IMR-90 (cell line): ENCODE results near the gene FRYL. TPM values are rescaled to one million over a fixed set of nuclear protein-coding genes. Genes with fewer than 3 reads are reported as not detected.

Experiments used
- ATAC-seq: fragments of 200-7000 bp; cut with Tn5 transposase; 2 replicates; pipeline ENCODE4 v1.9.1; 2020; ENCODE audit warnings: low read depth, mild to moderate bottlenecking, moderate library complexity
- BruUV-seq: library from RNA; stranded (reverse); fragments of 400-500 nt; replicated peaks from 2 replicates; lab custom pipeline; 2021; lab: Mats Ljungman, UMichigan
- CTCF ChIA-PET: fragments of 300-600 bp; formaldehyde crosslinking; extraction: SDS; loops from one replicate; lab custom pipeline; 2021; ENCODE audit warnings: antibody characterized with exemption; lab: Yijun Ruan, JAX
- POLR2A ChIA-PET: fragments of 300-600 bp; sonication (Branson Sonifier 250); formaldehyde crosslinking; loops from one replicate; lab custom pipeline; 2022; ENCODE audit warnings: antibody characterized with exemption; ENCODE audit not compliant: unreplicated experiment; lab: Charles Lee
- DNase-seq: peaks from one replicate; pipeline ENCODE4 v3.0.0; 2013
- H2AFZ ChIP-seq: replicated peaks from 2 replicates; pipeline ENCODE3; 2013; ENCODE audit warnings: low read length, mild to moderate bottlenecking; ENCODE audit not compliant: poor library complexity
- H2AK5ac ChIP-seq: 2 replicates; pipeline ENCODE4 v1.6.1; 2013; ENCODE audit warnings: low read depth, low read length, inconsistent platforms
- H2AK9ac ChIP-seq: replicated peaks from 2 replicates; pipeline ENCODE3; 2013; ENCODE audit warnings: mild to moderate bottlenecking, low read depth, low read length, moderate library complexity; ENCODE audit not compliant: poor library complexity
- H2BK120ac ChIP-seq: 2 replicates; pipeline ENCODE4 v1.6.1; 2013; ENCODE audit warnings: low read depth, low read length, inconsistent platforms
- H2BK15ac ChIP-seq: 3 replicates; pipeline ENCODE4 v1.6.1; 2013; ENCODE audit warnings: low read depth, low read length, inconsistent platforms
- H2BK20ac ChIP-seq: 2 replicates; pipeline ENCODE4 v1.6.1; 2013; ENCODE audit warnings: low read depth, mild to moderate bottlenecking, inconsistent platforms, low read length, moderate library complexity
- H2BK5ac ChIP-seq: 2 replicates; pipeline ENCODE4 v1.6.1; 2013; ENCODE audit warnings: mild to moderate bottlenecking, low read depth, low read length, inconsistent platforms; ENCODE audit not compliant: poor library complexity, severe bottlenecking
- H3K14ac ChIP-seq: replicated peaks from 2 replicates; pipeline ENCODE4 v1.6.1; 2013; ENCODE audit warnings: low read depth, low read length, inconsistent platforms
- H3K18ac ChIP-seq: 2 replicates; pipeline ENCODE4 v1.6.1; 2013; ENCODE audit warnings: low read depth, low read length, control low read depth
- H3K23ac ChIP-seq: 2 replicates; pipeline ENCODE4 v1.6.1; 2013; ENCODE audit warnings: low read depth, low read length, inconsistent platforms
- H3K27ac ChIP-seq: 2 replicates; pipeline ENCODE4 v1.5.1; 2013; ENCODE audit warnings: mild to moderate bottlenecking, control low read depth, low read length; ENCODE audit not compliant: insufficient read depth
- H3K27me3 ChIP-seq: 2 replicates; pipeline ENCODE4 v1.6.1; 2013; ENCODE audit warnings: low read length; ENCODE audit not compliant: control insufficient read depth, insufficient read depth
- H3K36me3 ChIP-seq: 2 replicates; pipeline ENCODE4 v1.6.1; 2013; ENCODE audit warnings: low read length, mixed read lengths; ENCODE audit not compliant: control insufficient read depth, insufficient read depth
- H3K4ac ChIP-seq: 2 replicates; pipeline ENCODE4 v1.6.1; 2013; ENCODE audit warnings: low read depth, low read length, inconsistent platforms
- H3K4me1 ChIP-seq: 2 replicates; pipeline ENCODE4 v1.6.1; 2013; ENCODE audit warnings: low read length, mixed read lengths; ENCODE audit not compliant: control insufficient read depth, insufficient read depth
- H3K4me2 ChIP-seq: 2 replicates; pipeline ENCODE4 v1.6.1; 2013; ENCODE audit warnings: low read depth, mild to moderate bottlenecking, control low read depth, low read length, moderate library complexity
- H3K4me3 ChIP-seq: 2 replicates; pipeline ENCODE4 v1.5.1; 2013; ENCODE audit warnings: low read depth, mild to moderate bottlenecking, control low read depth, low read length, moderate library complexity; ENCODE audit not compliant: insufficient read depth
- H3K56ac ChIP-seq: 2 replicates; pipeline ENCODE4 v1.6.1; 2013; ENCODE audit warnings: low read length, inconsistent platforms; ENCODE audit not compliant: insufficient read depth; ENCODE audit errors: extremely low read depth
- H3K79me1 ChIP-seq, 2 experiments: 2 replicates each; pipeline ENCODE4 v1.6.1; 2013; ENCODE audit warnings: low read length in 2 of 2, inconsistent platforms in 1 of 2, low read depth in 1 of 2
- H3K9ac ChIP-seq: 2 replicates; pipeline ENCODE4 v1.6.1; 2013; ENCODE audit warnings: low read depth, low read length, control low read depth
- H3K9me1 ChIP-seq: 2 replicates; pipeline ENCODE4 v1.6.1; 2013; ENCODE audit warnings: low read length, inconsistent platforms; ENCODE audit not compliant: insufficient read depth
- H3K9me3 ChIP-seq: 2 replicates; pipeline ENCODE4 v1.6.1; 2013; ENCODE audit warnings: low read length; ENCODE audit not compliant: control insufficient read depth, insufficient read depth
- H4K20me1 ChIP-seq: 2 replicates; pipeline ENCODE4 v1.6.1; 2013; ENCODE audit warnings: low read length, inconsistent platforms; ENCODE audit not compliant: insufficient read depth
- H4K5ac ChIP-seq: 2 replicates; pipeline ENCODE4 v1.6.1; 2013; ENCODE audit warnings: mild to moderate bottlenecking, low read depth, low read length, control low read depth
- H4K8ac ChIP-seq, 2 experiments: 2 replicates each; pipeline ENCODE4 v1.6.1; 2013; ENCODE audit warnings: low read depth in 2 of 2, low read length in 2 of 2, control low read depth in 1 of 2, inconsistent platforms in 1 of 2
- H4K91ac ChIP-seq: 2 replicates; pipeline ENCODE4 v1.6.1; 2013; ENCODE audit warnings: low read depth, low read length, inconsistent platforms; ENCODE audit not compliant: insufficient read depth
- BHLHE40 ChIP-seq: fragments of 150-350 bp; IDR thresholded peaks from 2 replicates; pipeline ENCODE4 v1.6.1; 2016; ENCODE audit warnings: mild to moderate bottlenecking, low read depth, low read length
- CTCF ChIP-seq: conservative IDR thresholded peaks from 2 replicates; pipeline ENCODE4 v1.5.1; 2012; ENCODE audit warnings: mild to moderate bottlenecking, low read depth, low read length, improper control_type of control experiment
- MAFK ChIP-seq: IDR thresholded peaks from 2 replicates; pipeline ENCODE4 v1.6.1; 2012; ENCODE audit warnings: low read depth, low read length, improper control_type of control experiment
- MAZ ChIP-seq: IDR thresholded peaks from 2 replicates; pipeline ENCODE4 v1.6.1; 2012; ENCODE audit warnings: low read depth, mild to moderate bottlenecking, low read length, improper control_type of control experiment, moderate library complexity, borderline replicate concordance
- NFE2L2 ChIP-seq: fragments of 150-350 bp; IDR thresholded peaks from 2 replicates; pipeline ENCODE4 v1.6.1; 2016; ENCODE audit warnings: low read depth, mild to moderate bottlenecking, low read length
- POLR2A ChIP-seq: IDR thresholded peaks from 2 replicates; pipeline ENCODE4 v1.6.1; 2012; ENCODE audit warnings: mild to moderate bottlenecking, low read depth, low read length
- RAD21 ChIP-seq: IDR thresholded peaks from 2 replicates; pipeline ENCODE4 v1.6.1; 2012; ENCODE audit warnings: low read length, improper control_type of control experiment
- RCOR1 ChIP-seq: IDR thresholded peaks from 2 replicates; pipeline ENCODE4 v1.6.1; 2012; ENCODE audit warnings: mild to moderate bottlenecking, low read length, improper control_type of control experiment; ENCODE audit not compliant: insufficient replicate concordance
- WGBS, 2 experiments: methylation state at CpG; one replicate each; pipeline versions ENCODE4 v1.1.5 to v1.1.7; 2013; ENCODE audit warnings: missing lambda C conversion rate in 2 of 2; ENCODE audit not compliant: insufficient read length in 1 of 2; ENCODE audit errors: extremely low coverage in 2 of 2; 5-methylcytosine and 5-hydroxymethylcytosine counted together
- dilution Hi-C: fragments of 300-500 bp; cut with HindIII; formaldehyde crosslinking; loops from one replicate; pipeline ENCODE4 v1.14.3; 2018; ENCODE audit warnings: low sequenced_read_pairs; ENCODE audit not compliant: unreplicated experiment
- in situ Hi-C: fragments of 300-500 bp; cut with MboI; formaldehyde crosslinking; loops from 3 replicates; pipeline ENCODE4 v1.14.3; 2019; ENCODE audit warnings: low sequenced_read_pairs, inconsistent platforms, mixed read lengths
- intact Hi-C: fragments of 100-400 bp; cut with micrococcal nuclease; formaldehyde crosslinking; loops from 2 replicates; pipeline ENCODE4 v1.10.0; 2022
- polyA plus RNA-seq, 3 experiments: library from polyadenylated mRNA; depleted of rRNA; stranded (reverse); fragments of >200 nt; gene quantifications; 2 replicates each; pipeline ENCODE4 v1.2.3, GENCODE V29; 2012; ENCODE audit warnings: low replicate concordance in 1 of 3
- total RNA-seq: library from RNA; depleted of rRNA; stranded (reverse); fragments of >200 nt; gene quantifications from 2 replicates; pipeline ENCODE4 v1.2.3, GENCODE V29; 2012

Gene FRYL
- total and polyA plus RNA-seq, 2 of the 4 experiments (the other 2 are of a cell fraction) = 9.9 to 77.4 TPM

- no peak overlapping the region for H4K91ac ChIP-seq
- H2BK120ac ChIP-seq = no peak overlapping the region
- intact Hi-C loops (no loop called here), in situ Hi-C loops (no loop called here), dilution Hi-C loops (no loop called here)
- H4K20me1 ChIP-seq = peaks cover 18% of the 10 kb centered on the region
- no peak overlapping the region for H3K14ac ChIP-seq
- POLR2A ChIA-PET = interaction anchor here (0.6 to 0.7 kb wide), 2 partner anchors 13 to 127 kb away, joined by 4 to 5 read pairs; no protein-coding TSS in a partner anchor
- H2AK5ac ChIP-seq = no peak overlapping the region
- ATAC-seq (peak; percentile 87), DNase-seq (peak; percentile 79)
- no peak overlapping the region for H4K8ac ChIP-seq
- no peak overlapping the region for H3K56ac ChIP-seq
- H3K27ac ChIP-seq = no peak overlapping the region
- no peak overlapping the region for H3K23ac ChIP-seq
- H3K18ac ChIP-seq = no peak overlapping the region
- H3K79me1 ChIP-seq = peaks cover 33 to 51% of the 10 kb centered on the region in 2 experiments
- peaks cover 8% of the 10 kb centered on the region; the same call in 1 of the 2 replicates for H3K9me1 ChIP-seq
- TF ChIP-seq MAZ = no peak
- no peak for TF ChIP-seq POLR2A
- TF ChIP-seq NFE2L2 = no peak
- TF ChIP-seq MAFK = peak; percentile 64
- no peak for TF ChIP-seq RAD21
- no peak for TF ChIP-seq CTCF
- no peak for TF ChIP-seq RCOR1
- TF ChIP-seq BHLHE40 = no peak
- no peak overlapping the region for H2BK20ac ChIP-seq
- H2AK9ac ChIP-seq = no peak overlapping the region
- no peaks in the 10 kb centered on the region; the same call in 1 of the 2 replicates for H3K36me3 ChIP-seq
- CTCF ChIA-PET = interaction anchor here (1.1 to 1.5 kb wide), 2 partner anchors 31 to 33 kb away, joined by 3 read pairs; no protein-coding TSS in a partner anchor
- no TSS peak for BruUV-seq
- WGBS, 2 experiments = 10% methylated on average over 2 of the region's 8 CpGs; no CpG with 5 or more reads in 1 of the 2 experiments
- no peak overlapping the region for H4K5ac ChIP-seq
- no peak overlapping the region for H2BK5ac ChIP-seq
- no peak overlapping the region for H3K4ac ChIP-seq
- no peak overlapping the region for H2BK15ac ChIP-seq
- H3K4me2 ChIP-seq = peak overlapping the region; percentile 66
- no peak overlapping the region for H3K9ac ChIP-seq
- no peak overlapping the region for H3K4me3 ChIP-seq
- H3K4me1 ChIP-seq = peaks cover 5% of the 10 kb centered on the region
- H3K9me3 ChIP-seq = no peaks in the 10 kb centered on the region
- no peak overlapping the region for H2AFZ ChIP-seq
- no peaks in the 10 kb centered on the region for H3K27me3 ChIP-seq
Observed at GRCh38 chr4:48653217-48654014, 126.7 kb downstream of the FRYL start.
